Hindlimb muscle (tissue), 1 donor: ENCODE results near the gene AMER2. TPM values are rescaled to one million over a fixed set of nuclear protein-coding genes. Genes with fewer than 3 reads are reported as not detected.
"Not testable (repeated sequence)": the region's sequence is repeated elsewhere in the genome, so short reads cannot be mapped to it uniquely, and the experiment has no call there.

Experiments used
- DNase-seq: peaks from one replicate; pipeline ENCODE4 v3.0.0-alpha.2; 2013
- polyA plus RNA-seq: library from polyadenylated mRNA; unstranded; fragments of 120-200 nt; gene quantifications from one replicate; pipeline ENCODE4 v1.2.1, GENCODE V29; 2013; ENCODE audit not compliant: insufficient read length

The AMER2 gene
- polyA plus RNA-seq, 1 donor: 0.04 TPM

GRCh38 chr13:25180775-25181537, 8.9 kb upstream of the AMER2 start:
- DNase-seq: no peak

DNA sequence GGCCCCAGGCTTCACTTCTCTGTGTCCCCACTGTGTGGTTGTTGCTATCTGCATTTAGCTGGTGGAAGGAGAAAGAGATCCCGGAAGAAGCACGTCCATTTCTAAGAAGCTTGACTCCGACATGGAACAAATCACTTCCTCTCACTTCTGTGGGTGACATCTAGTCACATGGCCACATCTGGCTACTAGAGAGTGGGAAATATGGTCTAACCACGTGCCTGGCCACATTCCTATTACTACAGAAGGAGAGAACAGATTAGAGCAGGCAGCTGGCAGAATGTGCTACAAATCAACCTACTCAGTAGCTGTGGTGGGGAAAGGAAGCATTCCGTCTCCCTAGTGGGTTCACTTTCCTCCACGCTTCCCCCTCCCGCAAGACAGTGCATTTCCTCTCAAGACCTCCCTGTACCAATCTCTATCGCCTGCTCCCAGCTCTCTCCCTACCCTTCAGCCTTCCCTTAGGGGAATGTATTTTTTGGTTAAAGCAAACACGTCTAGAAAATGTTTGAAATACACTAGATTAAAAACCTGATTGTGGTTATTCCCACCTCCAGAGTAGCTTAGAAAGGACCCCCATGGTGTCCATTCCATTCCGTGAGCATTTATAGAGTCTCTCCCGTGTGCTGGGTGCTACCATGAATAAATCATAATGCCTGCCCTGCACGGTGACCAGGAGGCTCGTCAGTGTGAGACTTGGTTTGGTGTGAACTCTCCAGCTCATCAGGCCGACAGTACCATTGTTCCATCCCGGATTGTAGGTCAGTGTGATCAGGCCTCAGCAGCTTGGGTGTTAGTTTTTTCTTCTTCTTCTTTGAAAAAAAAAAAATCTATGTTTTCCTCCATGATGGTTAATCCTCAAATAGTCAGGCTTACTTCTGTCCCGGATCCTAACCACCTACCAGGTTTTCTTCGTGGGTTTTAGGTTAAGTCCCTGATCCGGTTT, 8.0 kb upstream of the AMER2 start:
- no peak for DNase-seq

- DNase-seq: no peak
Observed at GRCh38 chr13:25179011-25179410, 6.9 kb upstream of the AMER2 start.

DNA sequence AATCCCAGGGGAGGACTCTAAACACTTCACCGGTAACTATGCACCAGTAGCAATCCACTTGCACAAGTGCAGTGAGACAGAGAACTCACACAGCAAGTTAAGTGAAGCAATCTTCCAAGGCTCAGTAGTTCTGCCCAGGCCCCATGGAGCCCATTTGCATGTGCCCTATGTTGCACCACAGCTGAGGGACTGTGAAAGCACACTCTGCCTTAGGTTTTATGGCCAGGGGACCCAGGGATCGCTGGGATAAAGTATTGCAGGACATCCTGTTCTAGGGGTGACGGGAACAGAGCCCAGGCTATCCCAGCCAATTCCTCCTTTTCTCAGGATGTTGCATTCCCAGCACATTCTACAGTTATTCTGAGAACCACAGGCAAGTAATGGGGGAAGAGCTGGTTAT, 6.0 kb upstream of the AMER2 start:
- no peak for DNase-seq

- DNase-seq: no peak
Observed at GRCh38 chr13:25177636-25178035, 5.5 kb upstream of the AMER2 start.

DNA sequence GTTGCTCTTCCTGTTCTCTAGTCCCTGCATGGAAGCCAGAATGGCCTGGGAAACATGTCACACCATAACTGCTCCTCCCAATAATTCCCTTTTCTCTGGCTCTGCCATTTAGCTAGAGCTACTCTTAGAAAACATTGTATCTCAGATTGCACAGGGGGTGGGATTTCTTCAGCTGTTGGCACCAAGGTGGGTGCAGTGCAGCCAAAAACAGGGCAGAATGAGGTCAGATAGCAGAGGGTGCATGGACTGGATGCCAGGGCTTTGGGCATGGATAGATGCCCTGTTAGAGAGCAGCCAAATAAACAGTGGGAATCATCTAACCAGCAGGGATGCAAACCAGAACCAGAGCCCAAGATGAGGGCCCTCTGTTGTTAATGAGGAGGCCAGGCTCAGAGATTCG, 4.9 kb upstream of the AMER2 start:
- DNase-seq: no peak

GRCh38 chr13:25175431-25175830, 3.3 kb upstream of the AMER2 start:
- DNase-seq: no peak

DNA sequence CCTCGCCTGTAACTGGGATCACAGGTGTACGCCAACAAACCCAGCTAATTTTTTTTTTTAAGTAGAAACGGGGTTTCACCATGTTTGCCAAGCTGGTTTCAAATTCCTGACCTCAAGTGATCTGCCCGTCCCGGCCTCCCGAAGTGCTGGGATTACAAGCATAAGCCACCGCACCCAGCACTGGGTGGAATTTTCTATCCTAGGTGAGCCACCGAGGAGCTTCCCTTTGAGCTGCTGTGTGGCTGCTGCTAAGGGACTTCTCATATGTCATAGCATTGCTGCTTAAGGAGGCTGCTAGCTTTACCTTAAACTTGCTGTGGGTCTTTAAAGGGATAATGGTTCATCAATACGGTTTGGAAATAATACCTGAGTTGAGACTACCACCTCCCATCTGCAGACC, 2.9 kb upstream of the AMER2 start:
- DNase-seq: no peak

GRCh38 chr13:25174304-25174703, 2.2 kb upstream of the AMER2 start:
- no peak for DNase-seq

GRCh38 chr13:25172303-25172630, 179 bp upstream of the AMER2 start:
- DNase-seq: no peak

GRCh38 chr13:25171170-25171516, 945 bp downstream of the AMER2 start:
- no peak for DNase-seq

GRCh38 chr13:25170554-25171111, 1.5 kb downstream of the AMER2 start:
- no peak for DNase-seq

DNA sequence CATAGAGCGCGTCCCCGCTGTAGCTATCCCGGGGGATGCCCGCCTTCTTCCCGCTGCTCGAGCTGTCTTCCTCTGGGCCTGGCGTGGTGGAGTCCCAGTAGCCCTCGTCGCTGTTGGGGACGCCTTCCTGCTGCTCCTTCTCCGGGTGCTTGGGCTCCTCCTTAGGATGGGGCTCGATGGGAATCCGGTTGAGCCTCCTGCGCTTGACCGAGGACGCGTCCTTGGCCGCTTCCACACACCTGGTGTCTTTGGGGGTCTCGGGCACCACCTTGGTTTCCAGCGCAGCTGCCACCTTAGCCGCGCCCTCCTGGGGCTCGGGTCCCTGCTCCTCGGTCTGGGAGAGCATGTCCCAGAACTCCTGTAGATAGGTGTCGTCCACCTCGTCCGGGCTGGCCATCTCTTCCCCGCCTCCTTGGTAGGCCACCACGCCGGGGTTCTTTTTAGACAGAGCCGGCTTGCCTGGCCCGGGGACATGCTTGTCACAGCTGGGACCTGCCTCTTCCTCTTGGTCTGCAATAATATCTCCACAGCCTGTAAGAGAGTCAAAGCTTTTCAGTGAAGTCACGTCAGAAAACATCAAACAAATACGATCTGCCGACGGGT, 2.0 kb downstream of the AMER2 start:
- no peak for DNase-seq

- DNase-seq: no peak
Observed at GRCh38 chr13:25169356-25169755, 2.7 kb downstream of the AMER2 start.

DNA sequence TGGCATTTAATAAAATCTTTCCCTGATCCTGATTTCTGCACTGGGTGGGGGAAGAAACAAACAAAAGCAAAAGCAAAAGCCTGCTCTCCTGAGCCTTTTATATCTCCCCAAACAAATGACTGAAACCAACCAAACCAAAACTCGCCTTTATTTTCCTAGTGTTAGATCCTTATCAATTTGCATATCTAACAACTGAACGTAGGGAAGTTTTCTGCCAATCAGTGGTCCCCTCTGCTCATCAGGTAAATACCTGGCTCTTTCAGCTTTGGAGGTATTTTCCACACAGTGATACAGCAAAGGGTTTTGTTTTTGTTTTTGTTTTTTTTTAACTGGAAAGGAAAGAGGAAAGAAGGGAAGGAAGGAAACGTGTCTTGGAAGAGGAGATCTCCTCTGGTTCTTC, 3.3 kb downstream of the AMER2 start:
- DNase-seq: no peak

DNA sequence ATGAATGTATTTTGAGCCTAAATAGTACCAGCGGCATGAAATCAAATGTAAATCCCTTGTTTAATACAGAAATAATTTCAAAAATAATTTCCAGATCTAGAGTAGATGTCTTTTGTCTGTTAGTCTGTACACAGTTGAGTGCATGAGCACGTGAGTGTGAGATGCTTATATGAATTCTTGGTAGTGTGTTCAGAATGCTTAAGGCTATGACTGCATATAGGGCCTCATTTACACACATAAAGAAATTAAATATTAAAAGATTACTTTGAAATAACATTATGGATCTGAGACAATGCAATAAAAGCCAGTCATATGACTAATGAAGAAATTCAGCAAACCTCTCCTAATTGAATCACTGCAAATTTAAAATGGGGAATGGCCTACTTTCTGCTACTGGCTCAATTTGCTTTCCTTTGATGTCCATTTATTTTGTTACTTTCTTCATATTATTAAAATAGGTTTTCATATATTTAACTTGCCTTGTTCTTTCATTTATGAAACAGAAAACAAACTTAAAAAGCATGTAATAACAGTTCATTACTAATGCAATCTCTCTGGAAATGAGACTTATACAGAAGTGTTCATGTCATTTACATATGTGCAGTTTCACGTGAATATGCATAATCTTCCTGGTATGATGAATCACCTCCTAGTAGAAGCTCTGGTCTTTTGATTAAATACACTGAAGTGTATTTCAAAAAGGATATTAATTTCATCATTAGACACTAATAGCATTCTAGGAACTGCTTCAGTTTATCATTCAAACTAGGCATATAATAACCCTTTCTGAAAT, 4.5 kb downstream of the AMER2 start:
- no peak for DNase-seq

- no peak for DNase-seq
Observed at GRCh38 chr13:25166306-25166705, 5.8 kb downstream of the AMER2 start.

GRCh38 chr13:25165663-25166062, 6.4 kb downstream of the AMER2 start:
- no peak for DNase-seq

DNA sequence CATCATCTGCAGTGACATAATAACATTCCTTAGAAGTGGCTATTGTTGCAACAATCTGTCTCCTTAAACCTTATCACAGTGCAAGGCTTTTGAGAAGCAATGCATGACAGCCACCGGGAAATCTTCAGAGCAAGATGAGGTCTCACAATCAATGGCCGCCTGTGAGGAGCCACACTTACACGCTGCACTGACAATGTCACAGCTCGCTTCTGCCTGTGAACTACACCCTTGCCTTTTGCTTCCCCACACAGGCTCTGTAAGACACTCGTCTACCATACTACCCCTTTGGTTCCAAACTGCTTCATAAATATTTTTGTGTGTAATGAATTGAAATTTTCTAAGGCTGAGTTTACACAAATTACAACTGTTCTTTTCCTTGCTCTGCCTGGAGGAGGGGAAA, 6.9 kb downstream of the AMER2 start:
- DNase-seq: not testable (repeated sequence)

DNA sequence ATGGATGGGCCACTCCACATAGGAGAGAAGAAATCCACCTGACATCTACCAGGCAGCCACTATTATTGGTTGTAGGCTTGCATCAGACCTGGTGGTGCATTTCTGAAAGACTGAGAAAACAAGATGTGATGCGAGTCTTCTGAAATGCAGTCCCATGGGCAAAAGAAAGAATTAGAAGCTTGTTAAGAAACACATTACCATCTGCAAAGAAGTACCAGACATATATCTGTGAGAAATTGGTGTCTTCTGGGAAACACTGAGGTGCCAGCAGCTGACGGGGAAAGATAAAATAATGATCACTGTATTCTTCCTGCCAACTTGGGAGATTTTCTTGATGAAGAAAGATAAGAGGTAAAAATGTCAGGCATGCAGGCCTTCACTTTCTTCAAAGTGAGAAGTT, 14.4 kb downstream of the AMER2 start:
- DNase-seq: no peak

DNA sequence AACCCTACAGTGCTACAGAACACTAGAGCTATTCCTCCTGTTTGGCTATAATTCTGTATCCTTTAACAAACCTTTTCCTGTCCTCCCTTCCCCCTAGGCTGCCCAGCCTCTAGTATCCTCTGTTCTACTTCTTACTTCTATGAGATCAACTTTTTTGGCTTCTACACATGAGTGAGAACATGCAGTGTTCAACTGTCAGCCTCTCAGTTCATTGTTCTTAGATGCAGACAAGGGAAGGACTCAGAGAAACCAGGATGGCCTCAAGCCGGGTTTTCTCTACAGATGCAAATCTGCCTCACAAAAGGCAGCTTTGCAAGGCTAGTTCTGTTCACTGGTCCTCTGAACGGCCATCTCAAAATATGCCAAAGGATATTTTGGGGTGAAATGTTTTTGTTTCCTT, 18.4 kb downstream of the AMER2 start:
- DNase-seq: no peak

DNA sequence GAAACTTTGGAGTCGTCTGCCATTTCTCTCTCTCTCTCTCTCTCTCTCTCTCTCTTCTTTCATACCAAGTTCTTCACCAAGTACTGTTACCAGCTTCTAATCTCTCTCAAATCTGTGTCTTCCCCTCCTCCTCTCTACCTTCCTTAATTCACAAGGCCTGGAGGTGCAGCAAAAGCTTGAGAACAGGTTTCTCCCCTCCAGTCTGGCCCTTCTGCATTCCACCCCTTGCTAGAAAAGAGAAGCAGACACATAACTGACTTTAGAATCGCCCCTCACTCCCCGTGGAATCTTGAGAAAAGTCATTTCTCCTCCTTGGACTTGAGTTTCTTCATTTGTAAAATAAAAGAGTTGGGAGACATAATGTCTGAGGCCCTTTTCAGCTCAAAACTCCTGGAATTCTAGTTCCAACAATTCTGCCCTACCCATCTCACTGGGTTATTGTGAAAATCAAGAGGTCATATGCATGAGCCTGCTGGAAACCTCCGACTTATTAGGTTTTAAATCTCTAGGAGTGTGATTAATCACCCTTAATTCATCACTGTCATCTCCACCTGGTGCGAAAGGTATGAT, 20.4 kb downstream of the AMER2 start:
- no peak for DNase-seq
